ENCODE measurements around the gene KLRD1. TPM values are rescaled to one million over a fixed set of nuclear protein-coding genes. Genes with fewer than 3 reads are reported as not detected.
"Not testable (repeated sequence)": the region's sequence is repeated elsewhere in the genome, so short reads cannot be mapped to it uniquely, and the experiment has no call there.

KLRD1 gene
- total RNA-seq, 4 donors from 2014 or later, result 0.72 to 1.1 (median 0.76) TPM; not detected in 1

DNA sequence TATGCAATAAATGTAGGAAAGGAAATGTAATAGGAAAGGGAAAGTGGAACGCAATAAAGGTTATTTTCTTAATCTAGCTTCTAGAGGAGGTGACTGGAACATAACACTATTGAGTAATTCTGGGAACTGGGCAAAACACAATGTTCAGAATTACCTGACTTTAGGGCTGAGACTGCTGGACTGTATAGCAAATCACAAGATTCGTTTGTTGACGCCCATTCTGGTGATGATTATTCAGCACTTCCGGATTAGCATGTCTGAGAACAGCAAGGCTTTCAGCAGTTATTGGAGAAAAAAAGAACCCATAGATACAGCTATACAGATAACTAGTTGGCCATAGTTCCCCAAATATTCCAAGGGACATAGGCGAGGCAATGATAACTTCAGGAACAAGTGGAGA is 2.3 kb upstream of the KLRD1 start:
- Histone ChIP-seq H3K4me3 (no peak overlapping the region), H3K4me1 (no peaks in the 10 kb centered on the region), H3K9me3 (no peaks in the 10 kb centered on the region), H3K36me3 (no peaks in the 10 kb centered on the region), H3K27ac (no peak overlapping the region), H3K27me3 (no peaks in the 10 kb centered on the region)
- TF ChIP-seq, protein P1, sequence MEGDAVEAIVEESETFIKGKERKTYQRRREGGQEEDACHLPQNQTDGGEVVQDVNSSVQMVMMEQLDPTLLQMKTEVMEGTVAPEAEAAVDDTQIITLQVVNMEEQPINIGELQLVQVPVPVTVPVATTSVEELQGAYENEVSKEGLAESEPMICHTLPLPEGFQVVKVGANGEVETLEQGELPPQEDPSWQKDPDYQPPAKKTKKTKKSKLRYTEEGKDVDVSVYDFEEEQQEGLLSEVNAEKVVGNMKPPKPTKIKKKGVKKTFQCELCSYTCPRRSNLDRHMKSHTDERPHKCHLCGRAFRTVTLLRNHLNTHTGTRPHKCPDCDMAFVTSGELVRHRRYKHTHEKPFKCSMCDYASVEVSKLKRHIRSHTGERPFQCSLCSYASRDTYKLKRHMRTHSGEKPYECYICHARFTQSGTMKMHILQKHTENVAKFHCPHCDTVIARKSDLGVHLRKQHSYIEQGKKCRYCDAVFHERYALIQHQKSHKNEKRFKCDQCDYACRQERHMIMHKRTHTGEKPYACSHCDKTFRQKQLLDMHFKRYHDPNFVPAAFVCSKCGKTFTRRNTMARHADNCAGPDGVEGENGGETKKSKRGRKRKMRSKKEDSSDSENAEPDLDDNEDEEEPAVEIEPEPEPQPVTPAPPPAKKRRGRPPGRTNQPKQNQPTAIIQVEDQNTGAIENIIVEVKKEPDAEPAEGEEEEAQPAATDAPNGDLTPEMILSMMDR (IDR thresholded peaks at IDR 0.05), result no peak
- TF ChIP-seq POLR2AphosphoS5 (IDR thresholded peaks at IDR 0.05) (no peak), EP300 (IDR thresholded peaks at IDR 0.05) (no peak), POLR2A (IDR thresholded peaks at IDR 0.05) (no peak)
- no peak for DNase-seq (ENCODE audit: low spot score in 2 of 2)
- 92% methylated on average over 5 of the region's 5 CpGs for WGBS

DNA sequence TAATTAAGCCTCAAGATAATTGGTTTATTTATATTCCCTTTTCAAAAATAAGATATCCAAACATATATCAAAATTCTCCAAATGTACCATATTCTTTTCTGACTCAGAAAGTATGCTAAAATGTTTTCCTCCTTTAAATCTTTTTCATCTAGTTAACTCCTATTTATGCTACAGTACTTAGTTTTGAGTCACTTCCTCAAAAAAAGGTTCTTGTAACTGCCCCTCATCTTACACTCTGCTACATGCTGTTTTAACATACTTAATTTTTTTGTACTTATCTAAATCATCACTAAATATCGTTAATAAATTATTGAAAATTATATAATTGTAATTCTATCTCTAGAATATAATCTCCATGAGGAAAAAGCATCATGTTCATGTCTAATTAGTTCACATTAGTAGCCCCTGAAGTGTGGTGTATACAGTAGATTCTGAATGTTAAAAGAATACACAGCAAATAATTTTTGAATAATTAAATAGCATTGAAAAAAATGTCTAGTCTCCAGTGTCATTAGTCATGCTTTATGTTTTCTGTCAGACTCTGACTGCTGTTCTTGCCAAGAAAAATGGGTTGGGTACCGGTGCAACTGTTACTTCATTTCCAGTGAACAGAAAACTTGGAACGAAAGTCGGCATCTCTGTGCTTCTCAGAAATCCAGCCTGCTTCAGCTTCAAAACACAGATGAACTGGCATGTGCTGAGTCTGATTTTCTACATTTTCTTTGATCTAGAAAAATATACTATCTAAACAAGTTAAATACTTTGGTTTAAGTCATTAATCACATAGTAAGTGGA is 3.5 kb downstream of the KLRD1 start:
- no peaks in the 10 kb centered on the region for H3K27me3 ChIP-seq
- no peak overlapping the region for H3K4me3 ChIP-seq
- DNase-seq (ENCODE audit: low spot score in 2 of 2), result no peak
- H3K27ac ChIP-seq, result no peak overlapping the region
- H3K4me1 ChIP-seq, result peaks cover 3% of the 10 kb centered on the region
- H3K36me3 ChIP-seq, result no peaks in the 10 kb centered on the region
- WGBS, result 30% methylated on average over 4 of the region's 4 CpGs
- H3K9me3 ChIP-seq, result no peaks in the 10 kb centered on the region
- TF ChIP-seq, protein P1 (IDR thresholded peaks at IDR 0.05), result no peak
- no peak for TF ChIP-seq POLR2A (IDR thresholded peaks at IDR 0.05)
- no peak for TF ChIP-seq POLR2AphosphoS5 (IDR thresholded peaks at IDR 0.05)
- no peak for TF ChIP-seq EP300 (IDR thresholded peaks at IDR 0.05)

DNA sequence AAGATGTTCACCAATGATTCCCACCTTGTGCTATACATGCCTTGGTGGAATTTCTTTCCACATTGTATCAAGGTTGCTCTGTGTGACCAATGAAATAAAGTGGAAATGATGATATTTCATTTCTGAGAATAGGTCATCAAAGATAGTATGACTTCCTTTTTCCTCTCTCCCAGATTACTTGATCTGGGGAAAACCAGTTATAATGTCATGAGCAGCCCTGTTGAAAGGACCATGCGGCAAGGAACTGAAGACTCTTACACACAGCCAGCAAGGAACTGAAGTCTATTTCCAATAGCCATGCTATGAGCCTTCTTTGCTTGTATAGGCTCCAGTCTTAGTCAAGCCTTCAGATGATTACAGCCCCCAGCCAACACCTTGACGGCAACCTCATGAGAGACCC is 11.7 kb downstream of the KLRD1 start:
- H3K4me3 ChIP-seq, result no peak overlapping the region
- no peaks in the 10 kb centered on the region for H3K9me3 ChIP-seq
- no peak overlapping the region for H3K27ac ChIP-seq
- H3K4me1 ChIP-seq, result no peaks in the 10 kb centered on the region
- TF ChIP-seq, protein P1 (IDR thresholded peaks at IDR 0.05), result no peak
- TF ChIP-seq POLR2A (IDR thresholded peaks at IDR 0.05) (no peak), EP300 (IDR thresholded peaks at IDR 0.05) (no peak), POLR2AphosphoS5 (IDR thresholded peaks at IDR 0.05) (no peak)
- WGBS, result 98% methylated on average over 2 of the region's 2 CpGs
- no peaks in the 10 kb centered on the region for H3K27me3 ChIP-seq
- H3K36me3 ChIP-seq, result no peaks in the 10 kb centered on the region
- DNase-seq (ENCODE audit: low spot score in 2 of 2), result no peak

DNA sequence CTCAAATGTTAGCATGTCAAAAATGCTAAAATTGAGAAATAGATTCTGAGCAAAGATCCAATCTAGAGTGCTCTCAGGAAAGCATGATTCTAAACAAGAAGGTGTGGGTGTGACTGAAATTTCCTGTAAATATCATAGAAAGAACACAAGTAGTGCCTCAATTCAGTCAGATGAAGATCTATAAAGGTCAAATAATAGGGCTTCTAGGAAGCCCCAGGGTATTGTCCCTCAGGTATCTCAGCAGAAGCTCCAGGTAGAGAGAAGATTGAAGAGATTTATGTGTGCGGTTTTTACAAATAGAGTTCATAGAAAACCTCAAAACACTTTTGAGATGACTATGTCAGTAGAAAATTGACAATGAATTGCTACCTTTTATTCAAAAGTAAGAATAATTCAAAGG is 13.0 kb downstream of the KLRD1 start:
- H3K4me3 ChIP-seq, result no peak overlapping the region
- no peak overlapping the region for H3K27ac ChIP-seq
- DNase-seq (ENCODE audit: low spot score in 2 of 2), result no peak
- TF ChIP-seq POLR2A (IDR thresholded peaks at IDR 0.05) (no peak), POLR2AphosphoS5 (IDR thresholded peaks at IDR 0.05) (no peak), EP300 (IDR thresholded peaks at IDR 0.05) (no peak)
- TF ChIP-seq, protein P1 (IDR thresholded peaks at IDR 0.05), result no peak
- H3K4me1 ChIP-seq, result no peaks in the 10 kb centered on the region
- no peaks in the 10 kb centered on the region for H3K9me3 ChIP-seq
- H3K36me3 ChIP-seq, result no peaks in the 10 kb centered on the region
- H3K27me3 ChIP-seq, result no peaks in the 10 kb centered on the region
- 91% methylated on average over 1 of the region's 1 CpG for WGBS

DNA sequence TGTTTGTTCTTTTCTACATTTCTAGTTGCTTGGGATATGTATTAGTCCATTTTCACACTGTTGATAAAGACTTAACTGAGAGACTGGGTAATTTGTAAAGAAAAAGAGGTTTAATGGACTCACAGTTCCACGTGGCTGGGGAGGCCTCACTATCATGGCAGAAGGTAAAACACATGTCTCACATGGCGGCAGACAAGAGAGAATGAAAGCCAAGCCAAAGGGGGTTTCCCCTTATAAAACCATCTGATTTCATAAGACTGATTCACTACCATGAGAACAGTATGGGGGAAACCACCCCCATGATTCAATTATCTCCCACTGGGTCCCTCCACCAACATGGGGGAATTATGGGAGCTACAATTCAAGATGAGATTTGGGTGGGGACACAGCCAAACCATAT is 21.0 kb downstream of the KLRD1 start:
- not testable (repeated sequence) for H3K36me3 ChIP-seq; H3K27me3 ChIP-seq; H3K4me1 ChIP-seq; DNase-seq (ENCODE audit: low spot score in 2 of 2); H3K4me3 ChIP-seq; H3K9me3 ChIP-seq; H3K27ac ChIP-seq
- 66% methylated on average over 2 of the region's 2 CpGs for WGBS
